Astrocyte (in vitro differentiated cells and primary cell): Measurements from ENCODE around the gene SNAI3.

ENCODE experiments used
- CTCF ChIP-seq: IDR thresholded peaks from 2 replicates; pipeline ENCODE4 v1.5.1; 2011; ENCODE audit warnings: low read depth, mild to moderate bottlenecking, inconsistent platforms, low read length, moderate library complexity; ENCODE audit not compliant: insufficient read depth
- EZH2 ChIP-seq: IDR thresholded peaks from 2 replicates; pipeline ENCODE4 v1.6.1; 2012; ENCODE audit warnings: mild to moderate bottlenecking, low read length, inconsistent platforms; ENCODE audit not compliant: insufficient read depth

- TF ChIP-seq CTCF = no peak
- TF ChIP-seq EZH2 = no peak
These were observed 1.9 kb upstream of the SNAI3 start for GRCh38 chr16:88688013-88688778.
